GM23248 (cell line): ENCODE results near the gene CFAP157.

Experiments used
- EZH2 ChIP-seq: fragments of 200-600 bp; sonication (generic); IDR thresholded peaks from 2 replicates; pipeline ENCODE4 v1.6.1; 2018; ENCODE audit warnings: antibody characterized with exemption, mild to moderate bottlenecking; ENCODE audit not compliant: insufficient read depth, poor library complexity, severe bottlenecking
- EZH2phosphoT487 ChIP-seq: fragments of 200-600 bp; sonication (generic); IDR thresholded peaks from 2 replicates; pipeline ENCODE4 v1.6.1; 2018; ENCODE audit warnings: antibody characterized with exemption, moderate library complexity, mild to moderate bottlenecking, low read depth; ENCODE audit not compliant: insufficient read depth

GRCh38 chr9:127686461-127687393 lies 20.1 kb upstream of the CFAP157 start:
- no peak for TF ChIP-seq EZH2phosphoT487
- no peak for TF ChIP-seq EZH2
